ENCODE data around the gene TMPRSS7.

Gene TMPRSS7

DNA sequence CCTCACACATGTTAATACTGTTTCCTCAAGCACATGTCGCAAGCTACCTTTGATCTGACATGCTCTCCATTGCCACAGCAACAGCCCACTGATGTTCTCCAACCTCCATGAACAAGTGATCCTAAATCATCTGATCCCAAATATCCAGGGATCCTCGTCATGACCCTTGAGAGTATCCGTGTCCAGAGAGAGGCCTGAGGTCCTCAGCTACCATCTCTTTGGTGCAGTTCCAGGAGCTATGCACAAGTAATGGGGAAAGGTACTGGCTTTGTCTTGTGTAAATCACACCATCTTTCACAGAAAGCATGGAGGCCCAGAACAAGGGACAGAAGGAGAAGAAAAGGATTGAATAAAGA lies 96.1 kb downstream of the TMPRSS7 start:
- Histone ChIP-seq H3K27me3 (ENCODE audit: insufficient read depth, low read length) (no peaks in the 10 kb centered on the region), H3K4me1 (ENCODE audit: insufficient read depth, low read length) (peaks cover 42% of the 10 kb centered on the region)
- WGBS: 93% methylated on average over 3 of the region's 3 CpGs

More for the DNA sequence above, 96.1 kb downstream of the TMPRSS7 start:
- Histone ChIP-seq H3K4me3 (ENCODE audit: low read length) (no peak overlapping the region), H3K9ac (ENCODE audit: low read depth, low read length) (no peak overlapping the region), H3K36me3 (ENCODE audit: insufficient read depth, low read length) (no peaks in the 10 kb centered on the region), H3K9me3 (ENCODE audit: insufficient read depth, low read depth, low read length) (no peaks in the 10 kb centered on the region), H3K27ac (ENCODE audit: low read depth, low read length) (no peak overlapping the region)

Data from HUES64 (cell line).